K562 (cell line): ENCODE measurements around the gene SLX9. TPM values are rescaled to one million over a fixed set of nuclear protein-coding genes. Genes with fewer than 3 reads are reported as not detected.

Source experiments
- ATAC-seq: fragments of 200-7000 bp; cut with Tn5 transposase; 3 replicates; pipeline ENCODE4 v1.9.1; 2020; ENCODE audit warnings: moderate library complexity
- BruUV-seq: library from RNA; stranded (reverse); fragments of 400-500 nt; replicated peaks from 2 replicates; lab custom pipeline; 2021; lab: Mats Ljungman, UMichigan
- CTCF ChIA-PET: fragments of 300-600 bp; formaldehyde crosslinking; extraction: SDS; loops from one replicate; lab custom pipeline; 2021; ENCODE audit warnings: low intra/inter-chr PET ratio; lab: Yijun Ruan, JAX
- POLR2A ChIA-PET: fragments of 300-600, 350-650 bp; sonication (Branson Sonifier 250); formaldehyde crosslinking; extraction: SDS; loops from one replicate; lab custom pipeline; 2021; ENCODE audit warnings: antibody characterized with exemption, inconsistent platforms; lab: Yijun Ruan, JAX
- DNase-seq, 4 experiments: peaks; one replicate each; pipeline versions ENCODE4 v3.0.0 to v3.0.0-alpha.2; 2011 to 2018; ENCODE audit warnings: low spot score in 3 of 4, mixed read lengths in 3 of 4; ENCODE audit errors: extremely low read depth in 1 of 4
- FAIRE-seq: peaks from 2 replicates; lab custom pipeline; 2011; peaks lifted over from hg19 to GRCh38; lab: Jason Lieb, UNC
- H2AFZ ChIP-seq: 2 replicates; pipeline ENCODE4 v1.6.0; 2011; ENCODE audit warnings: low read depth, low read length, control low read depth, inconsistent platforms
- H3K27ac ChIP-seq: fragments of 200-600 bp; 3 replicates; pipeline ENCODE4 v1.8.0; 2011; ENCODE audit warnings: low read depth, mild to moderate bottlenecking, control low read depth, inconsistent platforms, low read length, moderate library complexity, mixed read lengths; ENCODE audit errors: extremely low read depth
- H3K27me3 ChIP-seq, 2 experiments: fragments of 300-600 bp in 1 of 2; 2 replicates in 1 of 2; 3 replicates in 1 of 2; pipeline versions ENCODE4 v1.6.0 to v1.8.0; 2011; ENCODE audit warnings: inconsistent platforms in 2 of 2, low read length in 2 of 2, mild to moderate bottlenecking in 1 of 2, mixed read lengths in 1 of 2, moderate library complexity in 1 of 2; ENCODE audit not compliant: control insufficient read depth in 2 of 2, insufficient read depth in 2 of 2
- H3K36me3 ChIP-seq: fragments of 300-600 bp; 3 replicates; pipeline ENCODE4 v1.8.0; 2011; ENCODE audit warnings: mild to moderate bottlenecking, low read length, inconsistent platforms; ENCODE audit not compliant: control insufficient read depth, insufficient read depth
- H3K4me1 ChIP-seq, 2 experiments: fragments of 200-600 bp in 1 of 2; replicated peaks in 1 of 2; 2 replicates in 1 of 2; 3 replicates in 1 of 2; pipeline versions ENCODE4 v1.5.1 to v1.8.0; 2011; ENCODE audit warnings: inconsistent platforms in 2 of 2, low read length in 2 of 2, mild to moderate bottlenecking in 1 of 2, mixed read lengths in 1 of 2, moderate library complexity in 1 of 2; ENCODE audit not compliant: control insufficient read depth in 2 of 2, insufficient read depth in 2 of 2
- H3K4me2 ChIP-seq: 2 replicates; pipeline ENCODE4 v1.6.1; 2011; ENCODE audit warnings: low read length, control low read depth, inconsistent platforms, mixed read lengths; ENCODE audit not compliant: insufficient read depth
- H3K4me3 ChIP-seq: fragments of 200-600 bp; sonication (generic), shearing (Covaris generic); 2 replicates; pipeline ENCODE4 v1.5.1; 2016; ENCODE audit warnings: control low read depth, inconsistent platforms
- H3K79me2 ChIP-seq: fragments of 200-600 bp; 3 replicates; pipeline ENCODE4 v1.8.0; 2011; ENCODE audit warnings: low read length, inconsistent platforms; ENCODE audit not compliant: control insufficient read depth, insufficient read depth
- H3K9ac ChIP-seq, 2 experiments: 2 replicates each; pipeline versions ENCODE4 v1.6.0 to v1.6.1; 2011; ENCODE audit warnings: low read depth in 2 of 2, low read length in 2 of 2, control low read depth in 1 of 2, inconsistent platforms in 1 of 2, mild to moderate bottlenecking in 1 of 2, mixed read lengths in 1 of 2; ENCODE audit not compliant: insufficient read depth in 1 of 2
- H3K9me1 ChIP-seq: one replicate; pipeline ENCODE4 v1.6.0; 2011; ENCODE audit warnings: inconsistent platforms, mild to moderate bottlenecking, low read length, moderate library complexity; ENCODE audit not compliant: control insufficient read depth, insufficient read depth
- H3K9me3 ChIP-seq: replicated peaks from 2 replicates; pipeline ENCODE4 v1.5.1; 2011; ENCODE audit warnings: low read depth, low read length, inconsistent platforms; ENCODE audit not compliant: control insufficient read depth, insufficient read depth
- H4K20me1 ChIP-seq: replicated peaks from 2 replicates; pipeline ENCODE4 v1.6.1; 2011; ENCODE audit warnings: low read length, inconsistent platforms, mixed read lengths; ENCODE audit not compliant: control insufficient read depth, insufficient read depth
- EGR1 ChIP-seq: fragments of 450-650 bp; conservative IDR thresholded peaks from 2 replicates; pipeline ENCODE4 v1.6.1; 2017; ENCODE audit warnings: mild to moderate bottlenecking
- ESRRA ChIP-seq: fragments of 450-650 bp; IDR thresholded peaks from 2 replicates; pipeline ENCODE4 v1.6.1; 2014; ENCODE audit warnings: low read depth, mild to moderate bottlenecking, moderate library complexity, borderline replicate concordance
- GTF2F1 ChIP-seq: IDR thresholded peaks from 2 replicates; pipeline ENCODE4 v1.6.1; 2011; ENCODE audit warnings: low read depth, low read length, improper control_type of control experiment
- NR2C2 ChIP-seq, 2 experiments: fragments of 200-800 bp in 1 of 2; sonication (Bioruptor generic) in 1 of 2; sonication (generic) in 1 of 2; formaldehyde crosslinking in 1 of 2; IDR thresholded peaks; 2 replicates each; pipeline versions ENCODE4 v1.6.1 to v1.8.0; 2016 to 2022; ENCODE audit warnings: mild to moderate bottlenecking in 1 of 2, missing compliant biosample characterization in 1 of 2, missing genetic modification characterization in 1 of 2, missing genetic modification reagents in 1 of 2
- PPARD ChIP-seq: fragments of 250-450 bp; sonication (Bioruptor Pico); IDR thresholded peaks from 2 replicates; pipeline ENCODE4 v1.8.0; 2022; ENCODE audit warnings: inconsistent platforms, mild to moderate bottlenecking, moderate library complexity
- RBFOX2 ChIP-seq: fragments of 200-400 bp; formaldehyde crosslinking; IDR thresholded peaks from 2 replicates; pipeline ENCODE4 v1.6.1; 2017; ENCODE audit warnings: low read depth, mild to moderate bottlenecking, low read length, moderate library complexity
- RHOXF2B ChIP-seq: fragments of 250-450 bp; sonication (Bioruptor Pico); conservative IDR thresholded peaks from 2 replicates; pipeline ENCODE4 v1.5.1; 2021
- RNF2 ChIP-seq: sonication (generic); IDR thresholded peaks from 2 replicates; pipeline ENCODE4 v1.6.1; 2016
- ZFPM2 ChIP-seq: fragments of 250-450 bp; sonication (Bioruptor Pico); IDR thresholded peaks from 2 replicates; pipeline ENCODE4 v1.5.1; 2022; ENCODE audit warnings: mild to moderate bottlenecking
- ZNF316 ChIP-seq: fragments of 450-650 bp; IDR thresholded peaks from 2 replicates; pipeline ENCODE4 v1.6.1; 2016
- WGBS: fragments of 100-300 bp; shearing (Covaris generic); methylation state at CpG from one replicate; pipeline ENCODE4 v1.1.6; 2016; ENCODE audit warnings: low coverage, mixed read lengths; ENCODE audit not compliant: insufficient coverage; ENCODE audit errors: missing lambda C conversion rate; 5-methylcytosine and 5-hydroxymethylcytosine counted together
- in situ Hi-C: fragments of 300-500 bp; cut with MboI; formaldehyde crosslinking; loops from 4 replicates; pipeline ENCODE4 v1.15.0; 2018; ENCODE audit warnings: inconsistent platforms, mixed read lengths
- intact Hi-C: fragments of 100-400 bp; cut with micrococcal nuclease; formaldehyde crosslinking; loops from 2 replicates; pipeline ENCODE4 v1.14.2; 2022
- polyA plus RNA-seq, 8 experiments: library from polyadenylated mRNA; depleted of rRNA in 4 of 8; stranded (reverse) in 5 of 8; unstranded in 3 of 8; fragments of >200 nt; fragmentation: Nextera tagmentation in 2 of 8; fragmentation: Illumina TruSeq in 1 of 8; extraction: Ambion mirVana in 2 of 8; extraction: Trizol in 1 of 8; gene quantifications; 2 replicates each; pipeline versions ENCODE4 v1.2.1 to v1.2.3, GENCODE V29; 2011 to 2014; ENCODE audit warnings: inconsistent platforms in 1 of 8, missing spikeins in 1 of 8
- total RNA-seq, 7 experiments: library from RNA; depleted of rRNA in 6 of 7; stranded (reverse); fragments of >200 nt in 6 of 7; fragmentation: Illumina TruSeq in 2 of 7; extraction: Trizol in 2 of 7; gene quantifications; 2 replicates each; pipeline versions ENCODE4 v1.2.1 to v1.2.3, GENCODE V29; 2011 to 2021; ENCODE audit warnings: low replicate concordance in 1 of 7
- TF ChIP-seq, protein P1 (sequence below): fragments of 250-450 bp; sonication (Bioruptor Pico); IDR thresholded peaks from 2 replicates; pipeline ENCODE4 v1.6.1; 2021; ENCODE audit warnings: mild to moderate bottlenecking

Gene SLX9
- total and polyA plus RNA-seq, 9 of the 15 experiments (the other 6 are each of a cell fraction or from before 2014, with no cell fraction given), result 1.2 to 75.5 (median 16.5) TPM

DNA sequence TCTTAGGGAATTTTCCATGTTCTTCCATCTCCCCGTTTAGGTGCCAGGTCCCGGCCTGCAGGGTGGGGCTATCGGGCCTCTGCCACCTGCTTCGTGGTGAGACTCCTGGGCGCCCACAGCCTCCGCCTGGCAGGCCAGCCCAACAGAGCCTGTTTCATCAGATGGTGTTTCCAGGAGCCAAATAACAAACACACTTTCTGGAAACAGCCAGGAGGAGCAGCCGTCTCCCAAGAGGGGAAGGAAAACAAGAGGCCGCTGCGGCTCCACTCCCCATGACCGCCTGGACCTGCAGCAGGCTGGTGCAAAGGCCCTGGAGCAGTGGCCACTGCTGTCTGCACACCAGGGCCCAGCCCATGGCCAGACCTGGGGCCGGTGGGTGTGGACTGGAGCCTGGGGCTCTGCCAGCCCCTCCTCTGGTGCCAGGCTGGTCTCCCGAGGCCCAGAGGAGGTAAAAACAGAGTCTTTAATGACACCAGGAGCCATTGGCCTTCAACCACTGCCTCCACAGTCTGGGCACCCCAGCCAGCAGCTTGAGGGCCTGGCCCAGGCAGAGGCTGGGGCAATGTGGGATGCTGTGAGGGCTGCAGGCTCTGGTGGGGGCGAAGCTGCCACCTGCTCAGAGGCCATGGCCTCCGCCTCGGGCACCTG lies 55.0 kb downstream of the SLX9 start (continued):
- TF ChIP-seq NR2C2 (CRISPR knock-in tag; IDR thresholded peaks at IDR 0.05), result no peak
- TF ChIP-seq NR2C2 (tag; IDR thresholded peaks at IDR 0.05), result no peak
- TF ChIP-seq GTF2F1, result no peak
- no peak for TF ChIP-seq PPARD (CRISPR knock-in tag)
- no peak for TF ChIP-seq ZFPM2
- TF ChIP-seq RHOXF2B (CRISPR knock-in tag), result no peak
- no peak for TF ChIP-seq RNF2

DNA sequence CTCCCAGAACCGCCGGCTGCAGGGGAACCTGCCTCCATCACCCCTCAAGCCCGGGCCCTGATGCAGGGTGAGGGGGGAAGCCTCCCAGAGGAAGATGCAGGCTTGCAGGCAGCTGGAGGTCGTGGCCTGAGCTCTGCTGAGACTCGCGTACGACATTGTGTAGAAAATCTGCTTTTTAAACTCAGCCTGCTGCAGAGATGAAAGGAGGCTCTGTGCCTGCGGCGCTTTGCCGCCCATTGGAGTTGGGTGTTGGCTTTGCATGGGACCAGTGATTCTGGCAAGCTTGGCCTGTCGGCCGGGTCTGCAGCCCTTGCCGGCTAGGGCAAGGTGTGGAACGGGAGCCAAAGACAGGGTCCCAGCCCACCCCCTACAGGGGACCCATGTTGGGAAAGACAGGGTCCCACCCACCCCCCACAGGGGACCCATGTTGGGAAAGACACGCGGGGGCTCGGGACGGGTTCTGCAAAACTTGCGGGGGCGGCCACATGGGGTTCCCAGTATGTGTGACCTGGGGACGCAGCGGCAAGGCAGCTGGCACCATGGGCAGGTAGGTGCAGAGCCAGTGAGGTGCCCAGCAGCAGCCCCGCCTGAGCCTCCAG lies 55.6 kb downstream of the SLX9 start:
- intact Hi-C loops, result no loop called here
- no peak overlapping the region for H3K27ac ChIP-seq
- FAIRE-seq, result no peak
- no peak; the same call in 2 of the 3 replicates for ATAC-seq
- POLR2A ChIA-PET, result interaction anchor here (0.6 to 2.4 kb wide), 5 partner anchors 7 to 217 kb away, joined by 3 to 6 read pairs (median 3); no protein-coding TSS in a partner anchor
- H3K79me2 ChIP-seq, result no peaks in the 10 kb centered on the region
- 8% methylated on average over 23 of the region's 23 CpGs for WGBS
- no peak overlapping the region for H3K9ac ChIP-seq
- DNase-seq, result no peak
- H2AFZ ChIP-seq, result no peak overlapping the region
- H3K4me1 ChIP-seq, result peaks cover 0 to 79% of the 10 kb centered on the region in 2 experiments; a peak in 1 of 5 replicates
- TF ChIP-seq ZNF316 (no peak), RBFOX2 (no peak), ESRRA (no peak), EGR1 (peak; percentile 17; the same call in 1 of the 2 replicates)
- TF ChIP-seq, protein P1, sequence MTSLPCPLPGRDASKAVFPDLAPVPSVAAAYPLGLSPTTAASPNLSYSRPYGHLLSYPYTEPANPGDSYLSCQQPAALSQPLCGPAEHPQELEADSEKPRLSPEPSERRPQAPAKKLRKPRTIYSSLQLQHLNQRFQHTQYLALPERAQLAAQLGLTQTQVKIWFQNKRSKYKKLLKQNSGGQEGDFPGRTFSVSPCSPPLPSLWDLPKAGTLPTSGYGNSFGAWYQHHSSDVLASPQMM (CRISPR knock-in tag), result no peak
- TF ChIP-seq, all 486 proteins: peak for 1
- H3K9me1 ChIP-seq, result peaks cover 4% of the 10 kb centered on the region
- in situ Hi-C loops, result no loop called here
- BruUV-seq, result no TSS peak
- H3K4me2 ChIP-seq, result no peak overlapping the region
- no peaks in the 10 kb centered on the region for H3K36me3 ChIP-seq
- H3K27me3 ChIP-seq, result peaks cover 30 to 91% of the 10 kb centered on the region in 2 experiments; a peak in 4 of 5 replicates
- H3K4me3 ChIP-seq, result no peak overlapping the region
- peaks cover 40% of the 10 kb centered on the region for H4K20me1 ChIP-seq
- H3K9me3 ChIP-seq, result no peaks in the 10 kb centered on the region
- CTCF ChIA-PET, result no interaction called here
